Measurements from ENCODE around the gene TMEM11.
"Not testable (repeated sequence)": the region's sequence is repeated elsewhere in the genome, so short reads cannot be mapped to it uniquely, and the experiment has no call there.

The TMEM11 gene

DNA sequence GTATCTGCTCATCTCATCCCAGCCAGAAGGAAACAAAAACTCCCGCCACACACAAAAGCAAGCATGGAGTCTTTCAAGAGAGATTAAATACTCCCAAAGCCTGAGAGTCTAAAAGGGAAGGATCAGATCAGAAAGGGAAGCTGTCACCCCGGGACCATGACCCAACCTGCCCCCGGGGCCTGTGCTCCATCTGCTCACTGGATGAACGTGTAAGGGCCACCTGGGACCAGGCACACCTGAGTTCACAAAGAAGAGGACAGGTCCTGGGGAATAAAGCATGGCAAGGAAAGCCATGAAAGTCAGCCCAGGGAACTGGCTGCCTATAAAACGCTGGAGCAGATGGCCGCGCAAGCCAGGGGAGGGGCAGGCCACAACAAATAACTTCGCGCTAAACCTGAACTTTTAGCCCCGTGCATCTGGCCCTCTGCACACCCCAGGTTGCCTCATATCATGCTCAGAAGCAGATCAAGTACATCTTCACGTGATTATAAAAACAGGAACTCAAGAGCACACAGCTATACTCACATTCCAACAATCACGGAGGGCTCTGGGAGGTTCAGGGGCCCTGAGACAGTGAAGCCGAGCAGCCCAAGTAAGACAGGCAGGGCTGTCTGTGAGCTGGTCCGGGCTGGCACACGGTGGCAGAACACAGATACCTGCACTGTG, 3.4 kb downstream of the TMEM11 start:
- no peak for DNase-seq

- peak; percentile 73 for DNase-seq
These were observed 4.3 kb downstream of the TMEM11 start for GRCh38 chr17:21209511-21210175.

DNA sequence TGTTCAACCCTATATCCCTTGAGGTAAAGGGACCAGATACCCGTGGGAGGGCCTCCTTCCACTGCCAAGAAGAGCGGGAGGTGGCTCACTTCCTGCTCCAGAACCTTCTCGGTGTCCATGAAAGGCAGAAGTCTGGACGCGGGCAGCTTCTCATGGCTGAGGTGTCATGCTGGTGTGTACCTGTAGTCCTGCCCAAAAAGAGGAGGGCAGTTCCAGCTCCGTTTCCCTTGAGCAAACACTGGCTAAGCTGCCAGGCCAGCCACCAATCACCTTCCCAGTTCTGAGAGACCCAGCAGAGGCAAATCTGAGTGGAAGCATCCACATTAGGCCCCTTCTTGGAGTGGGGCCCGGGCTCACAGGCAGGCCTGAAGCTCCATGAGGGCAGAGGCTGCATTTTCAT, 5.6 kb downstream of the TMEM11 start:
- DNase-seq: no peak

DNA sequence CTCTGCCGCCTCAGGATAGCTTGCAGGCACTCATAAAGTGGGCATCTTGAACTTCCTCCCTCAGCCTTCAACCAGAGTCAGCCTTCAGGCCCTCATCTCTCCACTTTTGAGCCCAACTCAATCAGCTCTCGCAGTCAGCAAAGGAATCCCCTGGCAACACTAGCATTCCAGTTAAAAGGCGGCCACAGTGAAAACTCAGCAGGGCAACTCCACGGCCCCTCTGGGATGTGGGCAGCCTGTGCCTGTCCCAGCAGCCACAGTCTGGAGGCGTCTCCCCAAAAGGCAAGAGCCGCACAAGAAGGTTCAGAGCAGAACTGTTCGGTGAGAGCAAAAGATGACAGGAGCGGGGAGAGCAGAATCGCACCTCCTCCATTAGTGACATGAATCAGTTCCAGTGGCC, 9.0 kb downstream of the TMEM11 start:
- DNase-seq: no peak

GRCh38 chr17:21202512-21202911, 11.4 kb downstream of the TMEM11 start:
- no peak for DNase-seq

DNA sequence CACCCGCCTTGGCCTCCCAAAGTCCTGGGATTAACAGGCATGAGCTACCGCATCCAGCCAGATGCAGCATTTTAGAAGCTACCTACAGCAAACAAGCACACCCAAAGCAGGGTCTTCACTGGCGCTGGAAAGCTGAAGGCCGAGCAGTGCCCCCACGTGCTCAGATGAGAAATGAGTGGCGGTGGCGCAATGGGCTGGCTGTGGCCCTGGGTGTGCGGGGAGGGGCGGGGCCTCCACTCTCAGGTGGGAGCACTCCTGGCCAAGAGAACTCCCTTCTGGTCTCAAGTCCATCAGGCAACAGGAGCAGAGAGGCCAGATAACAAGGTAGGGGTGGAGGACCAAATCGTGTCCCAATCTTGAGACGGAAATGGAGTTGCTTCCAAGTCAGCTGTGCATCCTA, 12.1 kb downstream of the TMEM11 start:
- no peak for DNase-seq

DNA sequence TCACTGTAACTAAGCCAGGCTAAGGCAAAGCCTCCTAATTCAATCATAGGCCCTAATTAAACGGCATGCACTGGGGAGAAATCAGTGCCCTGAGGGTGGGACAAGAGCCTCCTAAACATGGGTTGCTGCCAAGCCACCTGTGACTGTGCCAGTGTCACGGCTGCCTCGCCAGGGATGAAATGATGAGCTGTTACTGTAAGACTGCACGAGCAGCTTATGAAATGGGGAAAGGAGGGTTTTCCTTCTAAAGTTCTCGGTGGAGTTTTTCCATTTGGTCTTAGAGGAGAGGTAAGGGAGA, 12.7 kb downstream of the TMEM11 start:
- peak; percentile 26 for DNase-seq

DNA sequence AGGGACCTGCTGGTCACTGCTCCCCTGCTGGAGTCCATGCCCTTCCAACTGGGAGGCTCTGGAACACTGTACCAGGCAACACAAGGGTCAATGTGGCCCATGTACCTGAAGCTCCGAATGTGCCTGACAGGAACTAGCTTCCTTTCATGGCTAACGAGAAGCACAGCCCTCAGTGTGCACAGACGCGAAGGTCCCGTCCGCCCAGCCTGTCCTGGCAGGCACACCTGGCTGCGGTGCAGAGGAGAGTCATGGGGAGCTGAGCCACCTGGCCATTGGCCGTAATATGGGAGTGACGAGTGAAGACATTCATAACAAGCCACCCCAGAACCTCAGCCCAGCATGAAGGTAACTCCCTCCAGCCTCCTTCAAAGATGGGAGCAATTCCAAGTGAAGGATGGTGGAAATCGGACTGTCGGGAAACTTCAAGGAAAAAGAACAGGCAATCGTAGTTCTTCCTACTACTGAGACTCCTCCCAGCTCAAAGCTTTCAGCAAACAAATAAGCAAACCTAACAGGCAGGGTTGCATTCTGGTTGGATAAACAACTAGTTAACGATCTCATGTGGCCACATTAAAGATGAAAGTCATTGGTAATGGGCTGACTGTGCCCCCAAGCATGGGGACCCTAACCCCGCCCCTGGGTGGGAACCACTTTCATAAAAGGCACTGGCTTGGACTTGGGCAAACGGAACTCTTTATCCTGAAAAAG, 13.2 kb downstream of the TMEM11 start:
- no peak for DNase-seq

GRCh38 chr17:21199856-21200255, 14.1 kb downstream of the TMEM11 start:
- no peak for DNase-seq

GRCh38 chr17:21199311-21199710, 14.7 kb downstream of the TMEM11 start:
- DNase-seq: no peak

DNA sequence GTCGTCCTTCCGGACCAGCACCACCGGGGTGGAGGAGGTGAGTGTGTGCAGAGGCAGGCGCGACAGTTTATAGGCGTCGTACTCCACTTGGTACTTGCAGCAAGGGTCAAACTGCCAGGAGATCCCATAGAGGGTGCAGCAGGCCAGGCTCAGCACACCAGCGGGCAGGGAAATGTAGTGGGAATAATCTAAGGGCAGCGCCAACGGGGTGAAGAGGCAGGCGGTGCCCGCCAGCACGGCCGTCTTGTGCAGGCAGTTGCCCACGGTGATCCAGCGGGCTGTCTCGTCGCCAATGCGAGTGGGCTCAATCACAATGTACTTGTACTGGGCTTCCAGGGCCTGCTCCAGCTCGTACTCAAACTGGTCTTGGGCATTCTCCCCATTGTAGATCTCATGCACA, 15.6 kb downstream of the TMEM11 start:
- DNase-seq: no peak

GRCh38 chr17:21196126-21196525, 17.8 kb downstream of the TMEM11 start:
- DNase-seq: no peak

DNA sequence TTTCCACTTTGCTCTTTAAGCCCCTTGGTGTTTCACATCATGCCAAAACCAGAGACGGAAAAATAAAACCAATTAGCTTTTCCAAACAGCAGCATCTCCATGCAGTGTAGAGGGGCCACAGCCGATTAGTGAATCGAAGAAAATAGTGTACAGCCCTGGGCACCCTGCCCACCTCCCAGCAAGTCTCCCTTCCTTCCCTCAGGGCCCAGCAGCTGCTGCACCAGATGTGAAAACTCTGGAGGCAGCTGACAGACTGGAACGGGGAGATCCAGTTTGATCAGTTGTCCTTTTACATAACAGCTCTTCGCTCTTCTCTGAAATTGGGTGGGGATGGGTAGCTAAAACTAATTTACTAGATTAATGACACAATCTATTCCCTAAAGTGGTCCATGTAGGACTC, 19.3 kb downstream of the TMEM11 start:
- DNase-seq: peak; percentile 73

DNA sequence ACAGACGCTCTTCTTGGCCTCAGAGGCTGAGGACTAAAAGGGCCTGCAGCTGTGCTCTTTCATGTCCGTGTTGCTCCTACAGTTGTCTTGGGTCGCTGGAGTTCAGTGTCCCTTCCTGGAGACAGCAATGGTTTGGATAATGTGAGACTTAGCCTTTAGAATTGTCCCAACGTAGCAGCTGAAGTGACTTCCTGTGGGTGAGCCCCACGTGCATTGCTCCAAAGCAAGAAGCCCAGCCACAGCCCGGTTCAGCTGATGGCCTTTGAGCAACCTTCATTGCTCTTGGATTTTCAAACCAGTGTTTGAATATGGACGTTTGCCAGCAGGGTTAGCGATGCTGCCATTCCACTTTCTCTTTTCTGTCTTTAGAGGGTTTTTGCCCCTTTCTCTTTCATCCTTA, 19.7 kb downstream of the TMEM11 start:
- no peak for DNase-seq

DNA sequence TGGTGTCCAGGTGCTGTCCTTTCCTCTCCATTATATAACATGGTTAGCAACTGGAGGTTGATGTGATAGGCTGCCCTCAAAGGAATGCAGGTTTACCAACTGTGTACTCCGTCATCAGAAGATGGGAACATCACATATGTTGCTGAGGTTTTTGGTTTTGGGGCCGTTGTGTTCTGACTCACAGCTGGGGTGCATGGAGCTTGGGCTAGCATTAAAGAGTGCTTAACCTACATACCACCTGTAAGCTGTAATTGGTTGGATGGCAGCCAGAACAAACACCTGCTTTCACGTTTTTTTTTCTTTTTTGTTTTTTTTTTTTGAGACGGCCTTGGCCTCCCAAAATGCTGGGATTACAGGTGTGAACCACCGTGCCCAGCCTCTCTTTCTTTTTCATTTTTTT, 20.9 kb downstream of the TMEM11 start:
- DNase-seq: no peak

- DNase-seq: not testable (repeated sequence)
These were observed 21.5 kb downstream of the TMEM11 start for GRCh38 chr17:21192414-21192813.

- no peak for DNase-seq
These were observed 22.3 kb downstream of the TMEM11 start for GRCh38 chr17:21191698-21192097.

DNA sequence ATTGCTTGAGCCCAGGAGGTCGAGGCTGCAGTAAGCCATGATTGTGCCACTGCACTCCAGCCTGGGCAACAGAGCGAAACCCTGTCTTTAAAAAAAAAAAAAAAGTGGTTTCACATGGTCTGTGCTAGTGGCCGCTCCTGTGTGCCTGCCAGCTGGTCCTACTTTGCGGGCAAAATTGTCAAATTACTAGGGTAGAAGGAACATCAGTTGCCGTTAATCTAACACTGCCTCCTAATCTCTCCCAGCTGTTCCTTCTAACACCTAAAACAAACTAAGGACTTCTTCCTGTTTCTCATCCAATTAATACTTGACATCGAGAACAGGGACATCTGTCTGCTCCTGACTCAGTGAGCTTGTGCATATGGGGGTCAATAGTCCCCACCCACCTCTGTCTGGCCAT, 23.9 kb downstream of the TMEM11 start:
- no peak for DNase-seq

DNA sequence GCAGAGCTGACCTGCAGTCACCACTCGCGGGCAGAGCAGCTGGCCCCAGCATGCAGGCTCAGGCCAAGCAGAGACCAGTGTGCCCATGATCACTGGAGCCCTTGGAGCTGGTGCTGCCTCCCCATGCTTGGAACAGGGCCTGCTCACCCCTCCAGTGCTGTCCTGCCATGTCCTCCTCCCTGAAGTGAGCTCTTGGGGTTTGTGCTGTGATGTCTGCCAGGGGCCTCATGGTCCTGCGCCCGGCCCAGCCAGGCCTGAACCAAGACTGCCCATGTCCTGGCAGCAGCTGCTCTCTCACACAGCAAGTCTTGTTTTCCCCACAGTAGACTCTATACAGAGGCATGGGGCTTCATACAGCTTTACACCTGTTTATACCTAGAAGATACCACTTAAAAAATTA, 24.6 kb downstream of the TMEM11 start:
- no peak for DNase-seq

DNA sequence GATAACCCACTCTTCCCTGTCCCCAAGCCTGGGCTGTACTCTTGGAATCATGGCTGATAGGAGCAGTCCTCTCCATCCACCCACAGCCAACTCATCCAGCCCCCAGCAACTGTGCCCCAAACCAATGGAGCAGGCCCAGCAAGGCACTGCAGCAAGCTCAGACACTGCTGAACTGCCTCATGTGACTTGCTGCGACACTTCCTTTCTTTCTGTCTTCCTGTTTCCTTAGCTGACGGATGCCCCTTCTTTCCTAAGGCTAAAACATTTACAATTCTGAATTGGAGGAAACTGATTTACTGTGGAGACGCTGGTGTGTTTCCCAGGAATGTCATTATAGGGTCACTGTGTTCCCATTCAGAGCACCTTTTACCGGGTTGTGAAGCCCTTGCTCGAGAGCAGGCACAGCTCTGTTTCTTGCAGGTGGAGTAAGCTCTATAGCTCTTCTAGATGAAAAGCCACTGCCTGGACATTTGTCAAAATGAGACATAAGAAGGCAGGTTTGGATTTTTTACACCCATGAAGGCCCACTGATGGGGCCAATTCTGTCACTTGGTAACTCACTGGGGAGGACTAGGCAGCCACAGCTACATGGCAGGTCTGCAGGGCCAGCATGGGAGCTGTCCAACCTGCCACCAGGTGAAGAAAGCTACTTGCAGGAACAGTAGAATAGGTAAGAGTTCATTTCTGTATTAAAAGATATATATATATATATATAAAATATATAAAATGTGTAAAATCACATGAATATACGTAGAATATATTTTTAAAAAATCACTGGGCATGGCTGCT, 27.4 kb downstream of the TMEM11 start:
- no peak for DNase-seq

DNA sequence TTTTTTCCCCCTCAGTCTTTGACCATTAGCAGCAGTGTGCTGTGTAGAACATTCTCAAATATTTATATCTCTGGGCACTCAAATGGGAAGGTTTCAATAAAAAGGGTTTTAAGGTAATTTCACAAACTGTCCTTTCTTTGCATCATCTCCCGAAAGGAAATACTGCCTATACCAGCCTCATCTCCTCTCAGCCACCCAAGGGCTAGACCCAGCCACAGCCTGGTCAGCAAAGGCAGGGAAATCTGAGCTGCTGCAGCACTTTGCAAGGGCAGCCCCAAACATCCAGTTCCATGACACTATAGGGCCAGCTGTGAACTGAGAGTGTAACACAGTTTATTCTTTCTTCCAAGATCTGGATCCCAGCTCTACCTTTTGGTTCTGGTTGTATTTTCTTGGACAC, 28.9 kb downstream of the TMEM11 start:
- no peak for DNase-seq

GRCh38 chr17:21184570-21184969, 29.4 kb downstream of the TMEM11 start:
- no peak for DNase-seq

DNA sequence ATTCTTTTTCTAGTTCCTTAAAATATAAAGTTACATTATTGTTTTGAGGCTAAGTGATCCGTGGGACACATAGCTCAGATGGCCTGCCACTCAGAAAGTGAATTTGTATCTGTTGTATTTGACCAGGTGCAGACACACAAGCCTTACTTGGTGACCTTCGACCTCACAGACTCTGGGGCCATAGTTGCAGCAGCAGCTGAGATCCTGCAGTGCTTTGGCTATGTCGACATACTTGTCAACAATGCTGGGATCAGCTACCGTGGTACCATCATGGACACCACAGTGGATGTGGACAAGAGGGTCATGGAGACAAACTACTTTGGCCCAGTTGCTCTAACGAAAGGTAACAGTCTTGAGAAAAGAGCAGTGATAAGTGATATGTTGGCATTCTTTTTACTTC, 30.5 kb downstream of the TMEM11 start:
- DNase-seq: no peak
